Thoracic aorta (tissue), 2 donors: Measurements from ENCODE around the gene MID2. TPM values are rescaled to one million over a fixed set of nuclear protein-coding genes. Genes with fewer than 3 reads are reported as not detected.
"Not testable (repeated sequence)": the region's sequence is repeated elsewhere in the genome, so short reads cannot be mapped to it uniquely, and the experiment has no call there.

Experiments used
- ATAC-seq: fragments of 150-250 bp; one replicate; pipeline ENCODE4 v1.8.0; 2017; ENCODE audit warnings: low read depth; ENCODE audit not compliant: insufficient number of reproducible peaks, low FRiP score
- DNase-seq: peaks from one replicate; pipeline ENCODE4 v3.0.0-alpha.2; 2020; ENCODE audit warnings: low spot score
- H3K27ac ChIP-seq, 2 donors: fragments of 200-600 bp; sonication (generic); 1 replicate in 1 of 2; 2 replicates in 1 of 2; pipeline ENCODE4 v1.5.1; 2016; ENCODE audit warnings: mild to moderate bottlenecking in 2 of 2, moderate library complexity in 2 of 2
- H3K27me3 ChIP-seq: fragments of 200-600 bp; sonication (generic); replicated peaks from 2 replicates; pipeline ENCODE4 v1.6.0; 2016; ENCODE audit warnings: mild to moderate bottlenecking; ENCODE audit not compliant: insufficient read depth
- H3K36me3 ChIP-seq: fragments of 200-600 bp; sonication (generic); one replicate; pipeline ENCODE4 v1.5.1; 2016
- H3K4me1 ChIP-seq, 2 donors: fragments of 200-600 bp; sonication (generic); 1 replicate in 1 of 2; 2 replicates in 1 of 2; pipeline versions ENCODE4 v1.5.1 to v1.6.0; 2016; ENCODE audit warnings: low read depth in 2 of 2, mild to moderate bottlenecking in 1 of 2; ENCODE audit not compliant: control insufficient read depth in 1 of 2
- H3K4me3 ChIP-seq: fragments of 200-600 bp; sonication (generic); 2 replicates; pipeline ENCODE4 v1.5.1; 2016; ENCODE audit warnings: mild to moderate bottlenecking
- H3K9me3 ChIP-seq: fragments of 200-600 bp; sonication (generic); 2 replicates; pipeline ENCODE4 v1.5.1; 2016
- CTCF ChIP-seq: fragments of 200-600 bp; sonication (generic); IDR thresholded peaks from one replicate; pipeline ENCODE4 v1.5.1; 2019; ENCODE audit warnings: antibody characterized with exemption
- total RNA-seq, 2 donors: library from RNA; depleted of rRNA; stranded (reverse); fragments of >200 nt; gene quantifications; one replicate each; pipeline versions ENCODE4 v1.1.0 to v1.2.3, GENCODE V29; 2016

Gene MID2
- total RNA-seq, 2 donors from 2014 or later, result 24.7 to 34.1 TPM

DNA sequence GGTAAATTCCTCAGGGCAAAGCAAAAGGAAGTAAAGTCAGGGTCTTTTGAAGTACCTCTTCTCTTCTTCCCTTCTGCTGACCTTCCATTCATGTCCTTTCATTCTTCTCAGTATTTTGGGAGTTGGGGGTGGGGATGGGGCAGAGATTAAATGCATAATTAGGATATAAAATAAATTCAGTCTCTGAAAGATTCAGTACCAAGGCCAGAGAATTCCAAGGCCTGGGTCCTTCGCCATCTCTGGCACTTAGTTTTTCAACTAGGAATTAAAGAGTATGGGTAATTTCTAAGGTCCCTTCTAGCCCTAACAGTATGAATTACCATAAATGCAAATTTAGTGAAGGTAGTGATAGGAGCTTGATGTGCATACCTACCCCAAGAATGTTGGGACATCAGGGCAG, 108.6 kb downstream of the MID2 start:
- DNase-seq (no peak), ATAC-seq (no peak)
- H3K9me3 ChIP-seq, result no peaks in the 10 kb centered on the region

GRCh38 chrX:107935200-107935599, 109.5 kb downstream of the MID2 start:
- Histone ChIP-seq H3K27me3 (no peaks in the 10 kb centered on the region), H3K4me3 (no peak overlapping the region)

More for the DNA sequence above, 108.6 kb downstream of the MID2 start:
- H3K4me3 ChIP-seq, result no peak overlapping the region
- no peak for TF ChIP-seq CTCF
- no peaks in the 10 kb centered on the region for H3K27me3 ChIP-seq
- H3K27ac ChIP-seq, result no peak overlapping the region
- no peaks in the 10 kb centered on the region for H3K36me3 ChIP-seq
- H3K4me1 ChIP-seq, result peaks cover 0 to 4% of the 10 kb centered on the region in 2 donors

GRCh38 chrX:107935664-107936433, 110.2 kb downstream of the MID2 start:
- H3K27ac ChIP-seq, result no peak overlapping the region
- H3K4me1 ChIP-seq, result peaks cover 0 to 4% of the 10 kb centered on the region in 2 donors
- H3K4me3 ChIP-seq, result peak overlapping the region; percentile 44
- no peaks in the 10 kb centered on the region for H3K27me3 ChIP-seq
- H3K9me3 ChIP-seq, result no peaks in the 10 kb centered on the region
- DNase-seq (no peak), ATAC-seq (no peak)
- TF ChIP-seq CTCF, result no peak
- no peaks in the 10 kb centered on the region for H3K36me3 ChIP-seq

More at GRCh38 chrX:107935200-107935599, 109.5 kb downstream of the MID2 start:
- Histone ChIP-seq H3K27ac (no peak overlapping the region), H3K9me3 (no peaks in the 10 kb centered on the region), H3K4me1 (peaks cover 0 to 4% of the 10 kb centered on the region in 2 donors), H3K36me3 (no peaks in the 10 kb centered on the region)
- DNase-seq, result no peak
- no peak for ATAC-seq
- no peak for TF ChIP-seq CTCF

DNA sequence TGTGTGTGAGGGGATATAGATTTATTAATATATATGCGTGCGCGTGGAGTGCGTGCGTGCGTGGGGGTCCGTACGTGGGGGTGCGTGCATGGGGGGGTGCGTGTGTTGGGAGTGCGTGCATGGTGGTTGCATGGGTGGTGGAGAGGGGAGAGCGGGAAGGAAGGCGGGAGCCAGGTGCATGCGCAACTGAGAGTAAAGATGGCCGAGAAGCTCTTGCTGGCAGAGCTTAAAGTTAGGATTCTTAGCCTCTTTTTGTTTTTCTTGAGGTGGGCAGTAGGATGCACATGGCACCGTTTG, 110.7 kb downstream of the MID2 start:
- Histone ChIP-seq H3K9me3 (no peaks in the 10 kb centered on the region), H3K4me3 (no peak overlapping the region), H3K27me3 (no peaks in the 10 kb centered on the region), H3K36me3 (no peaks in the 10 kb centered on the region), H3K4me1 (peaks cover 0 to 4% of the 10 kb centered on the region in 2 donors), H3K27ac (no peak overlapping the region)
- DNase-seq (no peak), ATAC-seq (no peak)
- no peak for TF ChIP-seq CTCF

GRCh38 chrX:107940095-107940494, 114.4 kb downstream of the MID2 start:
- H3K9me3 ChIP-seq, result no peaks in the 10 kb centered on the region
- no peaks in the 10 kb centered on the region for H3K27me3 ChIP-seq
- H3K4me3 ChIP-seq, result no peak overlapping the region
- no peak overlapping the region for H3K27ac ChIP-seq
- ATAC-seq (no peak), DNase-seq (no peak)
- H3K36me3 ChIP-seq, result no peaks in the 10 kb centered on the region
- no peak for TF ChIP-seq CTCF
- peaks cover 0 to 4% of the 10 kb centered on the region in 2 donors for H3K4me1 ChIP-seq

DNA sequence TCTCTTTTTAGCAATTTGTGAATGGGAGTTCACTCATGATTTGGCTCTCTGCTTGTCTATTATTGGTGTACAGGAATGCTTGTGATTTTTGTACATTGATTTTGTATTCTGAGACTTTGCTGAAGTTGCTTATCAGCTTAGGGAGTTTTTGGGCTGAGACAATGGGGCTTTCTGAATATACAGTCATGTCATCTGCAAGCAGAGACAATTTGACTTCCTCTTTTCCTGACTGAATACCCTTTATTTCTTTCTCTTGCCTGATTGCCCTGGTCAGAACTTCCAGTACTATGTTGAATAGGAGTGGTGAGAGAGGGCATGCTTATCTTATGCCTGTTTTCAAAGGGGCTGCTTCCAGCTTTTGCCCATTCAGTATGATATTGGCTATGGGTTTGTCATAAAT, 129.7 kb downstream of the MID2 start:
- H3K36me3 ChIP-seq, H3K4me1 ChIP-seq, ATAC-seq: not testable (repeated sequence)

More for the DNA sequence above, 129.7 kb downstream of the MID2 start:
- not testable (repeated sequence) for H3K27me3 ChIP-seq, H3K4me3 ChIP-seq, H3K9me3 ChIP-seq, H3K27ac ChIP-seq, DNase-seq
